Peyer's patch (tissue), 4 donors: ENCODE measurements around the gene OR56A4. TPM values are rescaled to one million over a fixed set of nuclear protein-coding genes. Genes with fewer than 3 reads are reported as not detected.
"Not testable (repeated sequence)": the region's sequence is repeated elsewhere in the genome, so short reads cannot be mapped to it uniquely, and the experiment has no call there.

Source experiments
- DNase-seq, 3 donors: peaks; one replicate each; pipeline ENCODE4 v3.0.0-alpha.2; 2017 to 2019
- H3K27ac ChIP-seq, 4 donors: fragments of 200-600 bp; sonication (generic); one replicate each; pipeline ENCODE4 v1.5.1; 2016 to 2019
- H3K27me3 ChIP-seq, 2 donors: fragments of 200-600 bp; sonication (generic); one replicate each; pipeline ENCODE4 v1.5.1; 2019
- H3K36me3 ChIP-seq, 3 donors: fragments of 200-600 bp; sonication (generic); one replicate each; pipeline ENCODE4 v1.5.1; 2016 to 2019
- H3K4me1 ChIP-seq, 4 donors: fragments of 200-600 bp; sonication (generic); one replicate each; pipeline ENCODE4 v1.5.1; 2016 to 2019
- H3K4me3 ChIP-seq, 4 donors: fragments of 200-600 bp; sonication (generic); 1 replicate in 3 of 4; 2 replicates in 1 of 4; pipeline ENCODE4 v1.5.1; 2016 to 2019; ENCODE audit warnings: mild to moderate bottlenecking in 1 of 4
- H3K9me3 ChIP-seq, 4 donors: fragments of 200-600 bp; sonication (generic); one replicate each; pipeline ENCODE4 v1.5.1; 2016 to 2019; ENCODE audit warnings: mild to moderate bottlenecking in 1 of 4
- CTCF ChIP-seq, 6 experiments: fragments of 450-650 bp in 4 of 6; fragments of 200-600 bp in 2 of 6; sonication (generic) in 1 of 6; IDR thresholded peaks; one replicate each; pipeline ENCODE4 v1.5.1; 2017 to 2019; ENCODE audit warnings: antibody characterized with exemption in 6 of 6, mild to moderate bottlenecking in 3 of 6, moderate library complexity in 1 of 6
- POLR2A ChIP-seq, 2 donors: fragments of 450-650 bp; IDR thresholded peaks; one replicate each; pipeline ENCODE4 v1.5.1; 2017; ENCODE audit warnings: antibody characterized with exemption in 2 of 2, mild to moderate bottlenecking in 2 of 2, moderate library complexity in 2 of 2
- total RNA-seq, 4 donors: library from RNA; depleted of rRNA; stranded (reverse); fragments of >200 nt; gene quantifications; one replicate each; pipeline ENCODE4 v1.1.0, GENCODE V29; 2016

Gene OR56A4
- total RNA-seq, 4 donors from 2014 or later: not detected

- no peaks in the 10 kb centered on the region for H3K27me3 ChIP-seq
- TF ChIP-seq POLR2A (IDR thresholded peaks at IDR 0.05): no peak
- TF ChIP-seq CTCF (IDR thresholded peaks at IDR 0.05): no peak
- DNase-seq: no peak
These were observed 19.9 kb downstream of the OR56A4 start, which contains the start of gene OR52L1 for GRCh38 chr11:5986885-5987284. Gene OR52L1 (minus strand): TSS chr11:5986985. CDS start chr11:5986930, 55 bp downstream.

GRCh38 chr11:5983443-5983842, 23.3 kb downstream of the OR56A4 start:
- Histone ChIP-seq H3K27me3 (no peaks in the 10 kb centered on the region), H3K4me3 (no peak overlapping the region), H3K9me3 (no peaks in the 10 kb centered on the region), H3K4me1 (no peaks in the 10 kb centered on the region), H3K36me3 (no peaks in the 10 kb centered on the region), H3K27ac (no peak overlapping the region)
- TF ChIP-seq CTCF (IDR thresholded peaks at IDR 0.05) (no peak), POLR2A (IDR thresholded peaks at IDR 0.05) (no peak)
- no peak for DNase-seq

More at GRCh38 chr11:5986885-5987284, 19.9 kb downstream of the OR56A4 start, which contains the start of gene OR52L1:
- H3K4me1 ChIP-seq: no peaks in the 10 kb centered on the region
- no peak within 1 kb of the TSS for H3K4me3 ChIP-seq
- no peaks in the 10 kb centered on the region for H3K9me3 ChIP-seq
- H3K36me3 ChIP-seq: no peaks in the 10 kb centered on the region
- no peak within 1 kb of the TSS for H3K27ac ChIP-seq

GRCh38 chr11:5973530-5973929, 33.2 kb downstream of the OR56A4 start:
- H3K9me3 ChIP-seq: no peaks in the 10 kb centered on the region
- no peaks in the 10 kb centered on the region for H3K36me3 ChIP-seq
- H3K4me1 ChIP-seq: no peaks in the 10 kb centered on the region
- DNase-seq: no peak
- TF ChIP-seq POLR2A (IDR thresholded peaks at IDR 0.05) (no peak), CTCF (IDR thresholded peaks at IDR 0.05) (no peak)
- no peaks in the 10 kb centered on the region for H3K27me3 ChIP-seq
- H3K27ac ChIP-seq: no peak overlapping the region
- H3K4me3 ChIP-seq: no peak overlapping the region

GRCh38 chr11:5968394-5968793, 38.4 kb downstream of the OR56A4 start, which contains the start of gene OR56A5:
Gene OR56A5 (minus strand): TSS chr11:5968494. CDS start chr11:5968494, 0 bp downstream.
- peaks cover 0 to 3% (median 0%) of the 10 kb centered on the region in 4 donors for H3K9me3 ChIP-seq
- no peak within 1 kb of the TSS for H3K4me3 ChIP-seq
- TF ChIP-seq POLR2A (IDR thresholded peaks at IDR 0.05) (no peak), CTCF (IDR thresholded peaks at IDR 0.05) (no peak)
- no peaks in the 10 kb centered on the region for H3K36me3 ChIP-seq
- H3K4me1 ChIP-seq: no peaks in the 10 kb centered on the region
- H3K27ac ChIP-seq: no peak within 1 kb of the TSS
- H3K27me3 ChIP-seq: no peaks in the 10 kb centered on the region
- no peak for DNase-seq

- Histone ChIP-seq H3K27ac (no peak overlapping the region), H3K36me3 (no peaks in the 10 kb centered on the region), H3K4me3 (no peak overlapping the region), H3K9me3 (peaks cover 0 to 3% (median 0%) of the 10 kb centered on the region in 4 donors), H3K27me3 (no peaks in the 10 kb centered on the region), H3K4me1 (no peaks in the 10 kb centered on the region)
- TF ChIP-seq POLR2A (IDR thresholded peaks at IDR 0.05): no peak
- TF ChIP-seq CTCF (IDR thresholded peaks at IDR 0.05): no peak
- DNase-seq: no peak
These were observed 39.0 kb downstream of the OR56A4 start for GRCh38 chr11:5967708-5968107.

GRCh38 chr11:5966958-5967357, 39.8 kb downstream of the OR56A4 start:
- no peak overlapping the region for H3K27ac ChIP-seq
- TF ChIP-seq POLR2A (IDR thresholded peaks at IDR 0.05) (no peak), CTCF (IDR thresholded peaks at IDR 0.05) (no peak)
- no peaks in the 10 kb centered on the region for H3K4me1 ChIP-seq
- no peaks in the 10 kb centered on the region for H3K36me3 ChIP-seq
- peaks cover 0 to 3% (median 0%) of the 10 kb centered on the region in 4 donors for H3K9me3 ChIP-seq
- no peaks in the 10 kb centered on the region for H3K27me3 ChIP-seq
- H3K4me3 ChIP-seq: no peak overlapping the region
- DNase-seq: no peak

- H3K4me3 ChIP-seq, H3K36me3 ChIP-seq, H3K27ac ChIP-seq, H3K4me1 ChIP-seq, DNase-seq, H3K9me3 ChIP-seq, H3K27me3 ChIP-seq: not testable (repeated sequence)
These were observed 45.9 kb downstream of the OR56A4 start for GRCh38 chr11:5960704-5961320.
